Dendritic cell treated with granulocyte-macrophage colony-stimulating factor and Interleukin-4, amounts not matched to agents 40 ng/mL and 50 ng/mL, for 4 days (primary cell): ENCODE results near the gene HDAC4.

Experiments
- H3K27ac Mint-ChIP-seq: one replicate; pipeline ENCODE4 v1.8.0; 2022; ENCODE audit warnings: mild to moderate bottlenecking, mixed read lengths
- H3K27me3 Mint-ChIP-seq: one replicate; pipeline ENCODE4 v1.8.0; 2022; ENCODE audit warnings: mild to moderate bottlenecking, mixed read lengths
- H3K36me3 Mint-ChIP-seq: one replicate; pipeline ENCODE4 v1.8.0; 2022; ENCODE audit warnings: low read depth, mixed read lengths
- H3K4me1 Mint-ChIP-seq: one replicate; pipeline ENCODE4 v1.8.0; 2022; ENCODE audit warnings: low read depth, mixed read lengths
- H3K4me3 Mint-ChIP-seq: one replicate; pipeline ENCODE4 v1.8.0; 2022; ENCODE audit warnings: mild to moderate bottlenecking, moderate library complexity, mixed read lengths
- H3K9me3 Mint-ChIP-seq: one replicate; pipeline ENCODE4 v1.8.0; 2022; ENCODE audit warnings: mixed read lengths
- intact Hi-C: fragments of 100-400 bp; cut with micrococcal nuclease; formaldehyde crosslinking; loops from one replicate; pipeline ENCODE4 v1.15.0; 2022

The HDAC4 gene

GRCh38 chr2:239201884-239202283, 198.9 kb downstream of the HDAC4 start:
- Mint-ChIP-seq H3K27me3 (no peaks in the 10 kb centered on the region), H3K4me1 (peaks cover 66% of the 10 kb centered on the region), H3K36me3 (peaks cover 53% of the 10 kb centered on the region), H3K9me3 (no peaks in the 10 kb centered on the region), H3K4me3 (no peak overlapping the region), H3K27ac (no peak overlapping the region)
- intact Hi-C loops, result no loop called here

GRCh38 chr2:239201531-239201876, 199.3 kb downstream of the HDAC4 start:
- intact Hi-C loops, result no loop called here
- Mint-ChIP-seq H3K27ac (no peak overlapping the region), H3K4me3 (no peak overlapping the region), H3K27me3 (no peaks in the 10 kb centered on the region), H3K36me3 (peaks cover 57% of the 10 kb centered on the region), H3K4me1 (peaks cover 65% of the 10 kb centered on the region), H3K9me3 (no peaks in the 10 kb centered on the region)

- Mint-ChIP-seq H3K36me3 (peaks cover 61% of the 10 kb centered on the region), H3K9me3 (no peaks in the 10 kb centered on the region), H3K4me3 (no peak overlapping the region), H3K4me1 (peaks cover 64% of the 10 kb centered on the region), H3K27me3 (no peaks in the 10 kb centered on the region), H3K27ac (no peak overlapping the region)
- intact Hi-C loops, result no loop called here
Measured at GRCh38 chr2:239200646-239201530, 199.9 kb downstream of the HDAC4 start.

GRCh38 chr2:239199041-239199768, 201.6 kb downstream of the HDAC4 start:
- intact Hi-C loops, result no loop called here
- Mint-ChIP-seq H3K36me3 (peaks cover 73% of the 10 kb centered on the region), H3K4me1 (peaks cover 58% of the 10 kb centered on the region), H3K4me3 (no peak overlapping the region), H3K9me3 (no peaks in the 10 kb centered on the region), H3K27me3 (no peaks in the 10 kb centered on the region), H3K27ac (peak overlapping the region; percentile 33)

- no peaks in the 10 kb centered on the region for H3K27me3 Mint-ChIP-seq
- H3K36me3 Mint-ChIP-seq, result peaks cover 74% of the 10 kb centered on the region
- H3K4me3 Mint-ChIP-seq, result no peak overlapping the region
- intact Hi-C loops, result no loop called here
- no peaks in the 10 kb centered on the region for H3K9me3 Mint-ChIP-seq
- no peak overlapping the region for H3K27ac Mint-ChIP-seq
- peaks cover 48% of the 10 kb centered on the region for H3K4me1 Mint-ChIP-seq
Measured at GRCh38 chr2:239198221-239198620, 202.6 kb downstream of the HDAC4 start.

GRCh38 chr2:239197146-239197545, 203.7 kb downstream of the HDAC4 start:
- H3K27me3 Mint-ChIP-seq, result no peaks in the 10 kb centered on the region
- no peaks in the 10 kb centered on the region for H3K9me3 Mint-ChIP-seq
- H3K36me3 Mint-ChIP-seq, result peaks cover 67% of the 10 kb centered on the region
- no peak overlapping the region for H3K4me3 Mint-ChIP-seq
- peak overlapping the region; percentile 58 for H3K27ac Mint-ChIP-seq
- intact Hi-C loops, result no loop called here
- peaks cover 37% of the 10 kb centered on the region for H3K4me1 Mint-ChIP-seq

GRCh38 chr2:239196474-239197021, 204.3 kb downstream of the HDAC4 start:
- Mint-ChIP-seq H3K4me1 (peaks cover 34% of the 10 kb centered on the region), H3K9me3 (no peaks in the 10 kb centered on the region), H3K27ac (peak overlapping the region; percentile 58), H3K36me3 (peaks cover 62% of the 10 kb centered on the region), H3K27me3 (no peaks in the 10 kb centered on the region), H3K4me3 (no peak overlapping the region)
- intact Hi-C loops, result no loop called here

- intact Hi-C loops, result no loop called here
- Mint-ChIP-seq H3K4me1 (peaks cover 31% of the 10 kb centered on the region), H3K9me3 (no peaks in the 10 kb centered on the region), H3K27me3 (no peaks in the 10 kb centered on the region), H3K27ac (no peak overlapping the region), H3K4me3 (no peak overlapping the region), H3K36me3 (peaks cover 65% of the 10 kb centered on the region)
Measured at GRCh38 chr2:239195992-239196391, 204.8 kb downstream of the HDAC4 start.

GRCh38 chr2:239195318-239195871, 205.4 kb downstream of the HDAC4 start:
- Mint-ChIP-seq H3K36me3 (peaks cover 71% of the 10 kb centered on the region), H3K9me3 (no peaks in the 10 kb centered on the region), H3K4me3 (no peak overlapping the region), H3K27ac (no peak overlapping the region), H3K4me1 (peaks cover 25% of the 10 kb centered on the region), H3K27me3 (no peaks in the 10 kb centered on the region)
- intact Hi-C loops, result no loop called here

GRCh38 chr2:239194731-239195317, 206.0 kb downstream of the HDAC4 start:
- Mint-ChIP-seq H3K4me1 (peaks cover 20% of the 10 kb centered on the region), H3K27me3 (no peaks in the 10 kb centered on the region), H3K4me3 (no peak overlapping the region), H3K27ac (no peak overlapping the region), H3K9me3 (no peaks in the 10 kb centered on the region), H3K36me3 (peaks cover 72% of the 10 kb centered on the region)
- intact Hi-C loops, result no loop called here

GRCh38 chr2:239193925-239194677, 206.7 kb downstream of the HDAC4 start:
- intact Hi-C loops, result no loop called here
- Mint-ChIP-seq H3K4me1 (peaks cover 19% of the 10 kb centered on the region), H3K4me3 (no peak overlapping the region), H3K9me3 (no peaks in the 10 kb centered on the region), H3K27me3 (no peaks in the 10 kb centered on the region), H3K36me3 (peaks cover 73% of the 10 kb centered on the region), H3K27ac (no peak overlapping the region)

GRCh38 chr2:239193401-239193811, 207.4 kb downstream of the HDAC4 start:
- peaks cover 73% of the 10 kb centered on the region for H3K36me3 Mint-ChIP-seq
- H3K9me3 Mint-ChIP-seq, result no peaks in the 10 kb centered on the region
- peaks cover 15% of the 10 kb centered on the region for H3K4me1 Mint-ChIP-seq
- no peaks in the 10 kb centered on the region for H3K27me3 Mint-ChIP-seq
- H3K4me3 Mint-ChIP-seq, result no peak overlapping the region
- no peak overlapping the region for H3K27ac Mint-ChIP-seq
- intact Hi-C loops, result no loop called here

- Mint-ChIP-seq H3K4me3 (no peak overlapping the region), H3K4me1 (peaks cover 15% of the 10 kb centered on the region), H3K9me3 (no peaks in the 10 kb centered on the region), H3K27me3 (no peaks in the 10 kb centered on the region), H3K36me3 (peaks cover 73% of the 10 kb centered on the region), H3K27ac (no peak overlapping the region)
- intact Hi-C loops, result no loop called here
Measured at GRCh38 chr2:239192975-239193374, 207.8 kb downstream of the HDAC4 start.
